GM08714 (cell line): Measurements from ENCODE around the gene IMPG1.

Experiments
- H3K4me3 ChIP-seq: fragments of 200-500 bp; sonication (Bioruptor generic); 2 replicates; pipeline ENCODE4 v1.5.1; 2014; ENCODE audit warnings: mild to moderate bottlenecking, low read length, inconsistent platforms
- ZNF274 ChIP-seq: IDR thresholded peaks from 2 replicates; pipeline ENCODE4 v1.6.1; 2012; ENCODE audit warnings: mild to moderate bottlenecking, low read depth, low read length

Gene IMPG1

GRCh38 chr6:75893058-75893775 lies 179.2 kb downstream of the IMPG1 start:
- no peak for TF ChIP-seq ZNF274

GRCh38 chr6:75892384-75892783 lies 180.1 kb downstream of the IMPG1 start:
- H3K4me3 ChIP-seq, result no peak overlapping the region
- TF ChIP-seq ZNF274, result no peak

More at GRCh38 chr6:75893058-75893775, 179.2 kb downstream of the IMPG1 start:
- H3K4me3 ChIP-seq, result no peak overlapping the region

- TF ChIP-seq ZNF274, result no peak
- H3K4me3 ChIP-seq, result no peak overlapping the region
Measured at GRCh38 chr6:75884822-75885221, 187.6 kb downstream of the IMPG1 start.

GRCh38 chr6:75882734-75883133 lies 189.7 kb downstream of the IMPG1 start:
- no peak for TF ChIP-seq ZNF274
- H3K4me3 ChIP-seq, result no peak overlapping the region

GRCh38 chr6:75880305-75880704 lies 192.2 kb downstream of the IMPG1 start:
- TF ChIP-seq ZNF274, result no peak
- H3K4me3 ChIP-seq, result no peak overlapping the region

- no peak for TF ChIP-seq ZNF274
- no peak overlapping the region for H3K4me3 ChIP-seq
Measured at GRCh38 chr6:75876152-75876551, 196.3 kb downstream of the IMPG1 start.

- no peak overlapping the region for H3K4me3 ChIP-seq
- TF ChIP-seq ZNF274, result no peak
Measured at GRCh38 chr6:75874224-75874623, 198.2 kb downstream of the IMPG1 start.
